GM12892 (cell line): ENCODE measurements around the gene SLC15A3.

ENCODE experiments used
- DNase-seq: peaks from one replicate; pipeline ENCODE4 v3.0.0; 2011; ENCODE audit not compliant: insufficient read length
- FAIRE-seq: peaks from 2 replicates; lab custom pipeline; 2011; peaks lifted over from hg19 to GRCh38; lab: Jason Lieb, UNC
- POLR2A ChIP-seq: IDR thresholded peaks from 2 replicates; pipeline ENCODE4 v1.6.1; 2011; ENCODE audit warnings: low read depth, low read length, control low read depth
- POLR2AphosphoS5 ChIP-seq: IDR thresholded peaks from 2 replicates; pipeline ENCODE4 v1.6.1; 2011; ENCODE audit warnings: low read depth, low read length, control low read depth
- TAF1 ChIP-seq: IDR thresholded peaks from 2 replicates; pipeline ENCODE4 v1.6.1; 2011; ENCODE audit warnings: low read depth, mild to moderate bottlenecking, control low read depth, low read length, borderline replicate concordance

The SLC15A3 gene

DNA sequence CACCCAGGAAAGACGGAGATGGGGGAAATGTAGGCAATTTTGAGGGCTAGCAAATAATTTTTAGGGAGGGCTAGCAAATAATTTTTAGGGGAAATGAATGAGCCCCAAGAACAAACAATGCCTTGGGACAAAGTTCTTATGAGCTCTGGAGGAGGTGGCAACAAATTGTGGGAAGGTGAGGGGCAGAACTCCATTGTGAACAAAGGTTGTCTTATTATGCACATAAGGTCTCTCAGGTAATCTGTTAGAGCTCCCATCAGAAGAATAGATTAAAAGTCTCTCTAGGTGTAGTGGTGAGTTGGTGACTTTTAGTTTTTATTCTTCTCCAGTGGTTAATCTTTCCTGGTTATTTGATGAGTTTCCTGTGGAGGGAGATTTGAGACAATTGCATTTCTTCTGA lies 43.2 kb downstream of the SLC15A3 start:
- DNase-seq (no peak), FAIRE-seq (no peak)
- TF ChIP-seq POLR2AphosphoS5, result no peak
- no peak for TF ChIP-seq POLR2A
- no peak for TF ChIP-seq TAF1

DNA sequence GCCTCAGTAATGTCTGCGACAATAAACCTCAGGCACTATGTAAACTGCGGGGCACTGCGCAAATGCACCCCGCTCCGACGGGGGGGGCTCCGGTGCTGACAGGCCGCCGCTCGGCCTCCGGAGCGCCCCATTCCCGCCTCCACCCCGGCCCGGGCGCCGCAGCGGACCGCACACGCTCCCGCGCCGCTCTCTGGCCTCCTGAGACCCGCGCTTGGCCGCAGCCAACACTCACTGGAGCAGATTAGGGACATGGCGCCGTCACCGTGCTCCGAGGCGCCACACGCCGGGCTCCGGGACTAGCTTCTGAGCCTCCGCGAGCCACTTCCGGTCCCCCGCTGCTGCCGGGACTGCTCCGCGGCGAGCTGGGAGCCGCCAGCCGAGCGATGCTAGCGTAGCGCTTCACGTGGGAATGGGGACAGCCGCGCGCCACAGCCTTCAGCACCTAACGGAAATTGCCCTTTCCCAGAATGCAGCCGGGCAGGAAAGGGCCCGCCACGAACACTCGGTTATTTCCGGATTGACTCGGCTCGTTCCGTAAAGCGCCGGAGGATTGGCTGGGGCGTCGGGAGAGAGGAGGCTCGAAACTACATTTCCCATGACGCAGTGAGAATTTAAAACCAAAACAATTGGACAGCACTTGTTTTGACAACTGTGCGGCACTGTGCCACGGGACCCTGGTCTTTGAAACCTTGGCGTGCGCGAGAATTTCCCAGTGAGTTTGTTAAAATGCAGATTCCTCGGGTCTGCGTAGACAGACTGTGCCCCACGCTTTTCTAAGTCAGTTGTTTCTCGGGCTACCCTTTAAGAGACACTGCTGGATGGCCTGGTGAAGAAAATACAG lies 45.6 kb downstream of the SLC15A3 start, which contains the start of gene PRPF19:
Gene PRPF19, minus strand, starts transcription at position 454 of the 841 bp plus-strand sequence. Its CDS starts 203 bp downstream, at position 251.
- TF ChIP-seq POLR2AphosphoS5, result peak; percentile 91
- TF ChIP-seq TAF1, result peak; percentile 89
- peak; percentile 95 for TF ChIP-seq POLR2A
- FAIRE-seq, result peak; percentile 96
- DNase-seq, result peak; percentile 89

DNA sequence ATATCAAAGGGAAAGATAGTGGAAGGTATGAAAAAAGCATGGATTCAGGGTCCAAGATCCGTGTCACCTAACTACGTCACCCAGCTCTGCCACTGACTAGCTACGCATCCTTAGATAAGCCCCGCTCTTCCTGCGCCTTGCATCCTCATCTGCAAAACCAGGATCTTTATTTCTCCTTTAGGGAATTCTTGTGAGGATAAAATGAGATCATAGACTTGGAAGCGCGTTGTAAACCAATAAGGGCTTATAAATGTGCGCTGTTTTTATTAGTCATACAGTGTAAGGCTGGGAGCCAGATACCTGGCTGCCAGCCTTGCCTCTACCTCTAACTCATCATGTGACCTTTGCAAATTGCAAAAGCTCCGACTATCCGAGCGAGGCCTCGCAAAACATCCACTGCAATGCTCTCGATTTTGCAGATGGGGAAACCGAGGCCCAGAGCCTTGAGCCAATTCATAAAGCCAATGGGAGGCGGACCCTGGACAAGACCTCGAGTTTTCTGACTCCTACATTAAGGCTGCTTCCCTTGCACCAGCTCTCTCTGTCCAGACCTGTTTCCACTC lies 46.3 kb downstream of the SLC15A3 start:
- TF ChIP-seq POLR2A (no peak), TAF1 (no peak), POLR2AphosphoS5 (no peak)
- DNase-seq (no peak), FAIRE-seq (no peak)

DNA sequence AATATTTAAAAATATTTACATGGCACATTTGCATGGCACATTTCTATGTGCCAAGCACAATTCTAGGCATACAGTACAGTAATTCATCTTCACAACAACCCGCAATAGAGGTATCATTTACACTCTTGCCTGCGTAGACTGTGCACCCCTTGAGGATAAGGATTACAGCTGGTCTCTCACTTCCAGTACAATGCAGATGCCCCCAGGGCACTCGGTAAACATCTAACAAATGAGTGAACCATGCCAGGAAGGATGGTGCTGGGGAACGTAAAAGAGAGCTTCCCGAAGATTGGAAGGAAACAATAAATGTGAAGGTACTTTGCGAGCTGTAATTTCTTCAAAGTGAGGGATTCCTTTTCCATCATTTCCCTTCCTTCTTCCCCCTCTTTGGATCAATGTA lies 46.9 kb downstream of the SLC15A3 start:
- FAIRE-seq, result peak; percentile 5
- TF ChIP-seq POLR2AphosphoS5, result no peak
- no peak for TF ChIP-seq TAF1
- TF ChIP-seq POLR2A, result no peak
- no peak for DNase-seq

DNA sequence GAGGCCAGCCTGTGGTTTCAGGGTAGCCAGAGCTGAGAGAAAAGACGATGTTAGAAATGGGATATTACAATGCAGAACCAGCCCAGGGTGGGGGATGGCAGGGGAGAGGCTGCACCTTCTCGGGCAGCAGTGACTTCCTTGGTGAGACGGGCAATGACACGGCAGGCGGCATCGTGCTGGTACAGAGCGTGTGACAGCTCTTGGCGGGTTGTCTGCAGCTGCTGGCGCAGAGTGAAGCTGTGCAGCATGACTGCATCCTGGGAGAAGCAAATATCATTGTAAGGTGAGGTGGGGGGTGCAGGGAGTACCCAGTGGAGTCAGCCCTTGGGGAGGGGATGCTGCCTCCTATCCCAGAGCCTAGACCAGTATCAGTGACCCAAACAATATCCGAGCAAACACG lies 49.4 kb downstream of the SLC15A3 start:
- DNase-seq (no peak), FAIRE-seq (no peak)
- TF ChIP-seq TAF1 (no peak), POLR2A (no peak; the same call in 1 of the 2 replicates), POLR2AphosphoS5 (no peak)

DNA sequence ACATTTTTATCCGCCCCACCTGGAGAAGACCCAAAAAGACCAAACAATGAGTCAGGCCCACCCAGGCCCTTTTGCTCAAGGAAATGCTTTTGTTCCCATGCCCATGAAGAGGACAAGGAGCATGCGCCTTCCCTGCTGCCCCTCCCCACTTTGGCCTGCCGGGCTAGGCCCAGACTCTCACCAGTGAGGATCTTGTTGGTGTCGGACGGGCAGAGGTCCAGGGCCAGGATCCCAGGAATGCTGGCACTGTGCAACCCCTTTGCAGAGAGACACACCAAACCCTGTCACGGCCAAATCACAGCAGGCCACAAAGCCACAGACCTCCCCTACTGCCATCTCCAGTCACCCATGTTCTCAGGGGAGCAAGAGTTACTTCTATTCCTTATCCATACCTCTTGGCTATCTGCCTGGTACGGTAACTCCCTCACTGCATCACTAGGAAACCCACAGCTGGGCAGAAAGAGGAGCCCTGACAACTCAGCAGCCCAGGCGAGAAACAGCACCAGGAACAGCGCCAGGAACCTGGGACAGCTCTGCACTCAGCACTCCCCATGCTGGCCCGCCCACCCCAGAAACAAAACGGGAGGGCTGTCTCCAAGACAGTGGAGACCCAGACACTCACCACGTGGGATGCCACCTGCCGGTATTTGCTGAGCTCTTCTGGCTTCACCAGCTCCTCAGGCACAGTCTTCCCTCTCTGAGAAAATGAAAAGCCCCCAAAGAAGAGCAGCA lies 51.1 kb downstream of the SLC15A3 start:
- FAIRE-seq (no peak), DNase-seq (no peak)
- TF ChIP-seq TAF1 (no peak), POLR2AphosphoS5 (no peak), POLR2A (no peak)

DNA sequence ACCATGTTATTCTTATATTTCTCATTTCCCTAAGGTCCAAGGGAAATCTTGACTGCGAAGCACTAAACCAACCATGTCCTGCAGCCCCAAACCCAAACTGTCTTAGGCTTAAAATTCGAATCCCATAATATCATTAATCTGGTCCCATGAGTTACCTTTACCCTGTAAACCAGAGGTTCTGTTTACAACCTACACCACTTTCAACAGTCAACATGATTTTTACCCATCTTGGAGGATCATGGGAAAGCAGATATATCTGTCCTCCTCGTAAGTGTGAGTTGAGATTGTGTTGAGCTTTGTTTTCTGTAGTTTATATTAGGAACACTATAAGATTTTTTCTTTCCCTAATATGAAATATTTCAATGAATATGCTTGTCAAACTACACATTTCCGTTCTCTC lies 52.0 kb downstream of the SLC15A3 start:
- DNase-seq (no peak), FAIRE-seq (no peak)

DNA sequence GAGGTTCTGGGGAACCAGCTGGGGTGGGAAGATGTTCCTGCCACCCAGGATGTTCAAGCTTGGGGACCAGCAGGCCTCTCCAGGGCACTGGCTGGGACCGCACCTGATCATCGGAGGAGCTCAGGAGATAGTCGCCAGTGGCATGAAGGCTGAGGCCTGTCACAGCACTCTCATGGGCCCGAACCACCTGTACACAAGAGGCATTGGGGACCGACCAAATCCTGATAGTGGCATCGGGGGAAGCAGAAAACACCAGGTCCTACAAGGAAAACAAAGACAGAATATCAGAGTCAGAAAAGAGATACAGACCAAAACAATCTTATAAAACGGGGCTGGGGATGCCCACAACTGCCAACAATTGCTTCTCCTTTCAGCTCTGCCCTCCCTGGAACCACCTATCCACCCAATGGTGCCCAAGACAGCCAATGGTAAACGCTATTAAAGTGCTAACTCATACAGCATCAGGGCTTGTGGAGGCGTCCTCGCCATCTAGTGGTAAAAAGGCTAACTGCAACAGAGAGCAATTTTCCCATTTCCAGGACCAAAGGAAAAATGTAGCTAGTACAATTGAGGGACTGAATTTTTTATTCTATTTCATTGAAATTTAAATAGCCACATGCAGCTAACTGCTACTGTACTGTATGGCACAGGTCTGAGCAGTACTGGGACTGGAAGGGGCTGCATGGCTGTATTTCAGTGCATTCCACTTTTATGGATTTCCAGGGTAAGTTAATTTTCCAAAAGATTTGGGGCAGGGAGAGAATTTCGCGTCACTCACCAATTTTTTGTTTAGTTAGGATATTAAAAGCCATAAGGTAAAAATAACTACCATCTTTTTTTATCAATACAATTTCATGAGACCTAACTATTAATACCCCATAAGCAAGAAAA lies 52.7 kb downstream of the SLC15A3 start:
- peak; percentile 84 for FAIRE-seq
- TF ChIP-seq TAF1, result no peak
- no peak for TF ChIP-seq POLR2AphosphoS5
- TF ChIP-seq POLR2A, result no peak
- DNase-seq, result no peak

More for the DNA sequence above, 52.0 kb downstream of the SLC15A3 start:
- TF ChIP-seq TAF1 (no peak), POLR2A (no peak), POLR2AphosphoS5 (no peak)

DNA sequence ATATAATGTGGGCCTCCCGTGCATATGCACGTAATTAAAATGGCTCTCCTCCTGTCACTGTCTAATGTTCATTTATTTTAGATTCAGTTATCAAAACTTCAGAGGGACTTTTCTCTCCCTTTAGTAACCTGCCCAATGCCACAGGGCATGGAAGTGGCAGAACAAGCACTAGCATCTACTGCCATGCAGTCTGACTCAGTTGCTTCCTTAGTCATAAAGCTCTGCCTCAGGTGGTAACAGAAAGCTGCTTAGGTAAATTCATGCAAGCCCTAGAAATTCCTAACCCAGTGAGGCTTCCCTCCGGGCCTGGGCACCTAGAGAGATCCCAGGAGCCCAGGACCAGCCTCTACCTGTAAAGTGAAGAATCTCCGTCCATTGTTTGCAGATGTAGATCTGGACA lies 54.5 kb downstream of the SLC15A3 start:
- DNase-seq, result no peak
- TF ChIP-seq POLR2AphosphoS5 (no peak), TAF1 (no peak), POLR2A (no peak)
- FAIRE-seq, result no peak

DNA sequence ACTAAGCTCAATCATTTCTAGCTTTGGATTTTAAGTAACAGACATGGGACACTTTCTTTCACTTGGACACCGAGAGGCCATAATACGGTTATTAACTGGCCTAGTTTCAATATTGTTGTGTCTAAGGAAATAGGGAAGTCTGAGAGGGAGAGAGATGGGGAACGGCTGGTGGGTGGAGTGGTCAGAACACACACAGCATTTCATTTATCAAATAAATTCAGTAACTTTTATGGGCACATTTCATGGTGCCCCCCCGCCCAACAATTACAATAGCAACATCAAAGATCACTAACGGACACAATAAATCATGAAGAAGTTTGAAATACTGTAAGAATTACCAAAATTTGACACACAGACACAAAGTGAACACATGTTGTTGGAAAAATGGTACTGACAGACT lies 56.3 kb downstream of the SLC15A3 start:
- no peak for FAIRE-seq
- no peak for DNase-seq
- TF ChIP-seq POLR2A, result no peak
- TF ChIP-seq POLR2AphosphoS5, result no peak
- TF ChIP-seq TAF1, result no peak

DNA sequence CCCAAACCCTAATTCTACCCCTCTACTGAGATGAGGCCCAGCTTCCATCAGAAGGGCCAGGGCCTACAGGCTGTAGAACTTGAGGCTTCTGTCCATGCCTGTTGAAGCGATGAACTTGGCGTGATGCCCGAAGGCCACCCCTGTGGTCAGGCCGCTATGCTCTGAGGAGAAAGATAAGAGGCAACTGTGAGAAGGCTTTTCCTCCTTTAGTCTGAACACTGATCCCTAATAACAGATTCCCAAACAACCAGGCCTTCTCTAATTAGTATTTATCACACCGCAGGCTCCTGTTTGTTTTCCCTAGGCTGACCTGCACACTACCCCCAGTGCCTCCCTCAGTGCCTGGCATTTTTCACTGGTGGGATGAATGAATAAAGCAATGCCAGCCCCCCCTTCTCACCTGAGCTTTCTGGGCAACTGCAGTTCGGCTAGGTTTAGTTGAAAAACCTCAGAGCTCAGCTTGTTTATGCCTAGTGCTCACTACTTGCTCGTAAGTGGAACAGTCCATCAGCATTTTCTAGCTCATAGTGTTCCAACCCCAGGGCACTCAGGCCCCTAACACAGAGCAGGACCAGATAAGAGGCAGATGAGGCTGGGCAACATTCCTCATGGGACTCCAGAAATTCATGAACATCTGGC lies 60.8 kb downstream of the SLC15A3 start:
- TF ChIP-seq TAF1 (no peak), POLR2AphosphoS5 (no peak), POLR2A (no peak)
- FAIRE-seq (no peak), DNase-seq (no peak)
